Bronchial epithelial cell (primary cell): Measurements from ENCODE around the gene LSP1. TPM values are rescaled to one million over a fixed set of nuclear protein-coding genes. Genes with fewer than 3 reads are reported as not detected.

Experiments used
- DNase-seq: peaks from one replicate; pipeline ENCODE4 v3.0.0-alpha.2; 2010; ENCODE audit warnings: low read depth
- FAIRE-seq: peaks from 2 replicates; lab custom pipeline; 2011; peaks lifted over from hg19 to GRCh38; lab: Jason Lieb, UNC
- H3K27me3 ChIP-seq: 2 replicates; pipeline ENCODE4 v1.5.1; 2011; ENCODE audit warnings: low read length; ENCODE audit not compliant: control insufficient read depth, insufficient read depth
- H3K36me3 ChIP-seq: 2 replicates; pipeline ENCODE4 v1.5.1; 2011; ENCODE audit warnings: low read length; ENCODE audit not compliant: control insufficient read depth, insufficient read depth
- H3K4me3 ChIP-seq: 2 replicates; pipeline ENCODE4 v1.5.1; 2011; ENCODE audit warnings: mild to moderate bottlenecking, low read depth, low read length, control low read depth
- CTCF ChIP-seq: IDR thresholded peaks from 2 replicates; pipeline ENCODE4 v1.5.1; 2011; ENCODE audit warnings: mild to moderate bottlenecking, moderate library complexity, low read length, control low read depth, inconsistent platforms; ENCODE audit not compliant: insufficient read depth, severe bottlenecking
- total RNA-seq: library from RNA; depleted of rRNA; stranded (reverse); fragments of >200 nt; gene quantifications from 2 replicates; pipeline ENCODE4 v1.2.1, GENCODE V29; 2014

Gene LSP1
- total RNA-seq, 1 donor from 2014 or later, result 0.26 TPM

- Histone ChIP-seq H3K4me3 (peak overlapping the region; percentile 32), H3K27me3 (no peaks in the 10 kb centered on the region), H3K36me3 (no peaks in the 10 kb centered on the region)
- peak; percentile 92 for DNase-seq
- TF ChIP-seq CTCF, result no peak
- peak; percentile 98 for FAIRE-seq
Observed at GRCh38 chr11:1834062-1834610, 18.7 kb upstream of the LSP1 start.

GRCh38 chr11:1834779-1835670 lies 17.9 kb upstream of the LSP1 start, which contains the start of gene SYT8:
Gene SYT8 (plus strand): TSS chr11:1834990. CDS start chr11:1835106, 116 bp downstream.
- FAIRE-seq (no peak), DNase-seq (no peak)
- H3K4me3 ChIP-seq, result peak within 1 kb of the TSS; percentile 32
- H3K36me3 ChIP-seq, result no peaks in the 10 kb centered on the region
- no peaks in the 10 kb centered on the region for H3K27me3 ChIP-seq
- TF ChIP-seq CTCF, result no peak

- Histone ChIP-seq H3K4me3 (peak overlapping the region; percentile 32), H3K36me3 (no peaks in the 10 kb centered on the region), H3K27me3 (no peaks in the 10 kb centered on the region)
- no peak for TF ChIP-seq CTCF
- FAIRE-seq (no peak), DNase-seq (no peak)
Observed at GRCh38 chr11:1835671-1836010, 17.2 kb upstream of the LSP1 start.

GRCh38 chr11:1836011-1836945 lies 16.6 kb upstream of the LSP1 start:
- peak overlapping the region; percentile 32 for H3K4me3 ChIP-seq
- DNase-seq, result no peak
- no peaks in the 10 kb centered on the region for H3K36me3 ChIP-seq
- no peak for FAIRE-seq
- no peaks in the 10 kb centered on the region for H3K27me3 ChIP-seq
- no peak for TF ChIP-seq CTCF

- no peaks in the 10 kb centered on the region for H3K36me3 ChIP-seq
- H3K27me3 ChIP-seq, result no peaks in the 10 kb centered on the region
- peak; percentile 96 for TF ChIP-seq CTCF
- no peak overlapping the region for H3K4me3 ChIP-seq
- FAIRE-seq, result no peak
- peak; percentile 23 for DNase-seq
Observed at GRCh38 chr11:1837171-1838076, 15.5 kb upstream of the LSP1 start.
